Progenitor cell of endocrine pancreas (in vitro differentiated cells): ENCODE results near the gene FBXW8. TPM values are rescaled to one million over a fixed set of nuclear protein-coding genes. Genes with fewer than 3 reads are reported as not detected.

Experiments
- DNase-seq: peaks from one replicate; pipeline ENCODE4 v3.0.0; 2021; ENCODE audit warnings: low spot score; ENCODE audit not compliant: unreplicated experiment
- H3K27ac Mint-ChIP-seq: 2 replicates; pipeline ENCODE4 v1.8.0; 2021; ENCODE audit warnings: mild to moderate bottlenecking, moderate library complexity, mixed read lengths
- H3K27me3 Mint-ChIP-seq: 2 replicates; pipeline ENCODE4 v1.8.0; 2021; ENCODE audit warnings: mixed read lengths
- H3K36me3 Mint-ChIP-seq: 2 replicates; pipeline ENCODE4 v1.8.0; 2022; ENCODE audit warnings: mixed read lengths; ENCODE audit not compliant: insufficient read depth
- H3K4me1 Mint-ChIP-seq: 2 replicates; pipeline ENCODE4 v1.8.0; 2021; ENCODE audit warnings: low read depth, mixed read lengths
- H3K4me3 Mint-ChIP-seq: 2 replicates; pipeline ENCODE4 v1.8.0; 2021; ENCODE audit warnings: low read depth, mild to moderate bottlenecking, moderate library complexity, mixed read lengths
- H3K9me3 Mint-ChIP-seq: 2 replicates; pipeline ENCODE4 v1.8.0; 2021; ENCODE audit warnings: low read depth, mixed read lengths
- total RNA-seq: library from RNA; stranded (reverse); gene quantifications from 2 replicates; pipeline ENCODE4 v1.2.1, GENCODE V29; 2021
- TF ChIP-seq, protein P1 (sequence below): fragments of 200-600 bp; sonication (generic); IDR thresholded peaks from one replicate; pipeline ENCODE4 v1.5.0; 2021; ENCODE audit warnings: antibody characterized with exemption, mild to moderate bottlenecking; ENCODE audit not compliant: unreplicated experiment

The FBXW8 gene
- total RNA-seq, 1 donor from 2014 or later = 32.6 TPM

DNA sequence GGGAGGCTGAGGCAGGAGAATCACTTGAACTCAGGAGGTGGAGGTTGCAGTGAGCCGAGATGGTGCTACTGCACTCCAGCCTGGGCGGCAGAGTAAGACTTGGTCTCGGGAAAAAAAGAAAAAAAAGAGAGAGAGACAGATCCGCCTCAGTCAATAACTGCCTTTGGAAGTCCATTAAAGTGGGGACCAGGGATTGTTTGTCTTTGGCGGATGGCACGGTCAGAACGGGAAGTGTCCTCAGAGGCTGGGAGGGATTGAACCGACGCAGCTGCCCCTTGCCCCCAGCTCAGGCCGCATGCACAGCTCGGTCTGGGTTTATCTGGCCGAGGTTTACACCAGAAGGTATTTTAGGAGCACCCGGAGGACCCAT is 134.0 kb downstream of the FBXW8 start:
- DNase-seq = no peak
- H3K36me3 Mint-ChIP-seq = no peaks in the 10 kb centered on the region
- peaks cover 28% of the 10 kb centered on the region for H3K4me1 Mint-ChIP-seq
- TF ChIP-seq, protein P1, sequence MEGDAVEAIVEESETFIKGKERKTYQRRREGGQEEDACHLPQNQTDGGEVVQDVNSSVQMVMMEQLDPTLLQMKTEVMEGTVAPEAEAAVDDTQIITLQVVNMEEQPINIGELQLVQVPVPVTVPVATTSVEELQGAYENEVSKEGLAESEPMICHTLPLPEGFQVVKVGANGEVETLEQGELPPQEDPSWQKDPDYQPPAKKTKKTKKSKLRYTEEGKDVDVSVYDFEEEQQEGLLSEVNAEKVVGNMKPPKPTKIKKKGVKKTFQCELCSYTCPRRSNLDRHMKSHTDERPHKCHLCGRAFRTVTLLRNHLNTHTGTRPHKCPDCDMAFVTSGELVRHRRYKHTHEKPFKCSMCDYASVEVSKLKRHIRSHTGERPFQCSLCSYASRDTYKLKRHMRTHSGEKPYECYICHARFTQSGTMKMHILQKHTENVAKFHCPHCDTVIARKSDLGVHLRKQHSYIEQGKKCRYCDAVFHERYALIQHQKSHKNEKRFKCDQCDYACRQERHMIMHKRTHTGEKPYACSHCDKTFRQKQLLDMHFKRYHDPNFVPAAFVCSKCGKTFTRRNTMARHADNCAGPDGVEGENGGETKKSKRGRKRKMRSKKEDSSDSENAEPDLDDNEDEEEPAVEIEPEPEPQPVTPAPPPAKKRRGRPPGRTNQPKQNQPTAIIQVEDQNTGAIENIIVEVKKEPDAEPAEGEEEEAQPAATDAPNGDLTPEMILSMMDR = no peak
- H3K9me3 Mint-ChIP-seq = no peaks in the 10 kb centered on the region
- no peak overlapping the region for H3K27ac Mint-ChIP-seq
- H3K4me3 Mint-ChIP-seq = no peak overlapping the region
- H3K27me3 Mint-ChIP-seq = peaks cover 3% of the 10 kb centered on the region

DNA sequence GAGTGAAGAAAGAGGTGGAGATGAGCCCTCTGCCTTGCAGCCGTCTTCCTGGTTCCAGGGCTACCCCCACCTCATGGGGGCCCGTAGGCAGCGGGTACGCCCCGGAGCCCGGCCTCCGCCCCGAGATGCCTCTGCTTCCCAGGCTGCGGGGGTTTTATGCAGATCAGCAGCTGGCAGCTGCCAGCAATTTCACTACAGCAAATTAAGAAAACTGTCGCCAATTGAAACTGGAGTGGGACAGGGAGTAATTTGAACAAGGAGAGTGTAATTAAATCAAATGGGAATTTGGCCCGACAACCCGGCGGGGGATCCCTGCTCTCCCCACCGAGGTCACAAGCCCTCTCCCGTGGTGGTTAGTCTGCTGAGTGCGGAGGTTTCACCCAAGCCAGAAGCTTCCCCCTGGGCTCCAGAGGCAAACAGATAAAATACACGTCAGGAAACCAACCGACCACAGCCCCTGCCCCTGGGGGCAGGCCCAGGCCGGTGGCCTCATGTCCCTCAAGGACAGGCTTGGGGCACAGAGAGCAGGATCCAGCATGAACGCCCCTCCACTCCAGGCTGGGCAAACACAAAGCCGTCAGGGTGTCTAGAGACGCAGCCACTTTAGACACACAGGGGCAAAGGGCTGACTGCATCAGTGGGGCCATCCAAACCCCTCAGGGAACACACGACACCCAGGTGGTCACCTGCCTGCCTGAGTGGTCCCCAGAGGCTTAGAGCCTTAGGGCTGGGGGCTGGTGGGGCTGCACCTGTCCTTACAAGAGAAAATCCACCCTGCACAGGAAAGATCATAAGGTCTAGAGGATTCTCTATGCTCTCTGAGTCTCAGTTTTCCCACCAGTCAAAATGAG is 134.6 kb downstream of the FBXW8 start:
- Mint-ChIP-seq H3K4me1 (peaks cover 28% of the 10 kb centered on the region), H3K36me3 (no peaks in the 10 kb centered on the region), H3K9me3 (no peaks in the 10 kb centered on the region), H3K27me3 (peaks cover 5% of the 10 kb centered on the region), H3K4me3 (no peak overlapping the region), H3K27ac (no peak overlapping the region)
- TF ChIP-seq, protein P1 = no peak
- no peak for DNase-seq

DNA sequence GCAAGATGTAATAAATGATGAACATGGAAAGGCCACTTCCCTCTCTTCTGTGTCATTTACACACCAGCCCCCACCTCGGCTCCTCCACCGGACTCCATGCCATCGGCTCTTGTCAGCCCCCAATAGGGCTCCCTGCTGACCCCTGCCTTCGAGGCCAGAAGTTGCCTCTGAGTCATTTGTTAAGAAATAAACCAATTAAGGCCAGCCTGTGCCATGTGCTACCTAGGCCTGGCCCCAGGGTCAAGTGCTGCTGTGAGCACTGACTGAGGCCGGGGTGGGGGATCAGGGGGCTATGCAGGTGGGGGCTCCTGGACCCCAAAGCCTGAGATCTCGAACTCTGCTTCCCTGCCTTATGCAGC is 135.2 kb downstream of the FBXW8 start:
- H3K27ac Mint-ChIP-seq = no peak overlapping the region
- DNase-seq = no peak
- peaks cover 6% of the 10 kb centered on the region for H3K27me3 Mint-ChIP-seq
- TF ChIP-seq, protein P1 = peak; percentile 41
- H3K4me1 Mint-ChIP-seq = peaks cover 28% of the 10 kb centered on the region
- no peaks in the 10 kb centered on the region for H3K36me3 Mint-ChIP-seq
- H3K9me3 Mint-ChIP-seq = no peaks in the 10 kb centered on the region
- no peak overlapping the region for H3K4me3 Mint-ChIP-seq

DNA sequence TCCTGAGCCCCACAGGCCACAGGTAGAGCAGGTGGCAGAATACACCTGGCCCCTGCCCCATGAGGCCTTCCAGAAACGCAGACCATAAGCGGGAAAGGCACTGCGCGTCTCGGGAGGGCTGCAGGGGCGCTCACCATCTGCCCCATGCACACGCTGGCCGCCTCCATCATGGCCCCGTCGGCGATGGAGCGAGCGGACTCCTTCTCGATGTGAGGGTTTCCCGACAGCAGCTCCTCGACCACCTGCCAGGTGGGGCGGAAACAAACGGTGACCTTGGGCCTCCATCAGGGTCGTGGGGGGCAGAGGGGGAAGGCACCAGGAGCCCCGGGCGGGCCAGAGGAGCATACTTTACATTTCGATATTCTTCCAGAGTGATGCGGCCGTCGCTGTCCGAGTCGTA is 135.7 kb downstream of the FBXW8 start:
- Mint-ChIP-seq H3K36me3 (no peaks in the 10 kb centered on the region), H3K27ac (no peak overlapping the region), H3K9me3 (no peaks in the 10 kb centered on the region), H3K27me3 (peaks cover 10% of the 10 kb centered on the region), H3K4me3 (no peak overlapping the region), H3K4me1 (peaks cover 29% of the 10 kb centered on the region)
- DNase-seq = no peak
- TF ChIP-seq, protein P1 = no peak

DNA sequence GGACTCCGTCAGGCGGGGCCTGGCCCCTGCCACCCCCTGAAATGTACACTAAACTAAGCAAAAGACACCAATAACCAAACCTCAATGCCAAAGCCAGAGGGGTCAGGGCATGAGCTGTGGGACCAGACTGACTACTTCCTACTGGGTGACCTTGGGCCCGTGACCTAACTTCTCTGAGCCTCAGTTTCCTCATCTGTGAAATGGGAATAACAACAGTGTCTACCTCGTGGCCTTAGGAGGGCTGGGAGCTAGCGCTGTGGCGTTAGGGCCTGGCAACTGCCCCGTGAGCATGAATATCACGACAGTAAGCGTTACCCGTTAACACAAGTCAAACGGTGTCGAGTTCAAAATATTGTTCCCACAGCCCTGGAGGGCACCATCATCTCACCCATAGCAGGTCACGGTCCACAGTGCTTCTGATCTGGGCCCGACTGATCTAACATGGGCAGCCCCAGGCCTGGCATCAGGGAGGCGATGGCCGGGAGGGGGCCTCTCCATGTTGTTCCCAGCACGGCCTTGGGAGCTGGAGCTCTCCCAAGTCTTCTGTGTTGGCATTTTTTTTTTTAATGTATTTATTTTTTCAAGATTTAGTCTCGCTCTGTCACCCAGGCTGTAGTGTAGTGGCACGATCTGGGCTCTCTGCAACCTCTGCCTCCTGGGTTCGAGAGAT is 136.2 kb downstream of the FBXW8 start:
- Mint-ChIP-seq H3K27ac (no peak overlapping the region), H3K36me3 (no peaks in the 10 kb centered on the region), H3K4me3 (no peak overlapping the region), H3K27me3 (peaks cover 14% of the 10 kb centered on the region), H3K9me3 (no peaks in the 10 kb centered on the region), H3K4me1 (peaks cover 30% of the 10 kb centered on the region)
- TF ChIP-seq, protein P1 = no peak
- DNase-seq = no peak
